Body of pancreas (tissue), 4 donors: ENCODE measurements around the gene RBMS3.

Experiments
- CTCF ChIP-seq, 7 experiments: fragments of 450-650 bp in 4 of 7; fragments of 200-600 bp in 3 of 7; sonication (generic) in 3 of 7; IDR thresholded peaks; one replicate each; pipeline ENCODE4 v1.5.1; 2016 to 2019; ENCODE audit warnings: antibody characterized with exemption in 7 of 7
- POLR2A ChIP-seq, 3 donors: fragments of 450-650 bp; IDR thresholded peaks; one replicate each; pipeline ENCODE4 v1.6.1; 2016; ENCODE audit warnings: antibody characterized with exemption in 3 of 3, mild to moderate bottlenecking in 2 of 3

- TF ChIP-seq CTCF (IDR thresholded peaks at IDR 0.05), result no peak
- no peak for TF ChIP-seq POLR2A (IDR thresholded peaks at IDR 0.05)
These were observed 571.9 kb downstream of the RBMS3 start for GRCh38 chr3:29852767-29853166.
